HG03521 (cell line): ENCODE data around the gene NHLRC1.

ENCODE experiments used
- ATAC-seq: cut with Tn5 transposase; IDR thresholded peaks from one replicate; pipeline ENCODE4 v1.9.1; 2021; ENCODE audit warnings: mild to moderate bottlenecking, moderate library complexity; ENCODE audit not compliant: unreplicated experiment

Gene NHLRC1

GRCh38 chr6:18088419-18089296 is 33.8 kb downstream of the NHLRC1 start:
- ATAC-seq, result no peak

GRCh38 chr6:18087396-18088165 is 34.9 kb downstream of the NHLRC1 start:
- ATAC-seq, result no peak

- ATAC-seq, result no peak
Observed at GRCh38 chr6:18081025-18081668, 41.3 kb downstream of the NHLRC1 start.

- ATAC-seq, result no peak
Observed at GRCh38 chr6:18080544-18080943, 41.9 kb downstream of the NHLRC1 start.

GRCh38 chr6:18078866-18079265 is 43.6 kb downstream of the NHLRC1 start:
- ATAC-seq, result no peak

- no peak for ATAC-seq
Observed at GRCh38 chr6:18076231-18076630, 46.2 kb downstream of the NHLRC1 start.

- no peak for ATAC-seq
Observed at GRCh38 chr6:18072841-18073240, 49.6 kb downstream of the NHLRC1 start.

GRCh38 chr6:18070486-18070885 is 52.0 kb downstream of the NHLRC1 start:
- no peak for ATAC-seq
